Erythroblast (primary cell): Measurements from ENCODE around the gene TJAP1.

Experiments
- GATA1 ChIP-seq: IDR thresholded peaks from 2 replicates; pipeline ENCODE4 v1.6.1; 2011; ENCODE audit warnings: low read depth, mild to moderate bottlenecking, control low read depth, low read length, moderate library complexity
- POLR2A ChIP-seq: IDR thresholded peaks from 2 replicates; pipeline ENCODE4 v1.6.1; 2011; ENCODE audit warnings: mild to moderate bottlenecking, low read length

DNA sequence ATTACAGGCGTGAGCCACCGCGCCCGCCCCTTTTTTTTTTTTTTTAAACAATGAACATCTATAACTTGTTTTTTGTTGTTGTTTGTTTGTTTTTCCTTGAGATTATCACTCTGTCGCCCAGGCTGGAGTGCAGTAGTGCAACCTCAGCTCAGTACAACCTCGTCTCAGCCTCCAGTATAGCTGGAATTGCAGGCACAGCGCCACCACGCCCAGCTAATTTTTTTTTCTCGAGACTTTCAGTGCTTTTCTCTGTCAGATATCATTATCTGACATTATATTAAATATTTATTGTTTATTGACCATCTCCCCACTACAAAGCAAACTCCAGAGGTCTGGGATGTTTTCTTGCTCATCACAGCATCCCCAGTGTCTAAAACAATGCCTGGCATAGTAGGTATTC, 19.7 kb upstream of the TJAP1 start:
- no peak for TF ChIP-seq POLR2A
- no peak for TF ChIP-seq GATA1
